ENCODE data around the gene FOS.

GRCh38 chr14:75298187-75298965 lies 19.7 kb downstream of the FOS start:
- TF ChIP-seq ELF4 (IDR thresholded peaks at IDR 0.05), result no peak
- no peak for TF ChIP-seq FOXK2 (IDR thresholded peaks at IDR 0.05)
- no peak for TF ChIP-seq L3MBTL2 (conservative IDR thresholded peaks at IDR 0.05)
- no peak for TF ChIP-seq SP1 (IDR thresholded peaks at IDR 0.05)
- no peak for TF ChIP-seq CTBP1 (IDR thresholded peaks at IDR 0.05; ENCODE audit: borderline replicate concordance)
- TF ChIP-seq NFRKB (IDR thresholded peaks at IDR 0.05), result no peak
- TF ChIP-seq TARDBP (IDR thresholded peaks at IDR 0.05), result no peak
- no peak for TF ChIP-seq FOXM1 (IDR thresholded peaks at IDR 0.05; ENCODE audit: borderline replicate concordance)
- TF ChIP-seq SUZ12 (IDR thresholded peaks at IDR 0.05), result no peak
- TF ChIP-seq, protein P1, sequence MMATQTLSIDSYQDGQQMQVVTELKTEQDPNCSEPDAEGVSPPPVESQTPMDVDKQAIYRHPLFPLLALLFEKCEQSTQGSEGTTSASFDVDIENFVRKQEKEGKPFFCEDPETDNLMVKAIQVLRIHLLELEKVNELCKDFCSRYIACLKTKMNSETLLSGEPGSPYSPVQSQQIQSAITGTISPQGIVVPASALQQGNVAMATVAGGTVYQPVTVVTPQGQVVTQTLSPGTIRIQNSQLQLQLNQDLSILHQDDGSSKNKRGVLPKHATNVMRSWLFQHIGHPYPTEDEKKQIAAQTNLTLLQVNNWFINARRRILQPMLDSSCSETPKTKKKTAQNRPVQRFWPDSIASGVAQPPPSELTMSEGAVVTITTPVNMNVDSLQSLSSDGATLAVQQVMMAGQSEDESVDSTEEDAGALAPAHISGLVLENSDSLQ (IDR thresholded peaks at IDR 0.05), result no peak
- no peak for TF ChIP-seq BHLHE40 (IDR thresholded peaks at IDR 0.05; ENCODE audit: borderline replicate concordance)
